SK-N-SH (cell line): ENCODE measurements around the gene ATF5. TPM values are rescaled to one million over a fixed set of nuclear protein-coding genes. Genes with fewer than 3 reads are reported as not detected.

Source experiments
- CTCF ChIA-PET: fragments of 300-600, 350-600 bp; formaldehyde crosslinking; extraction: SDS; loops from one replicate; lab custom pipeline; 2021; lab: Yijun Ruan, JAX
- POLR2A ChIA-PET: fragments of 350-600 bp; sonication (Branson Sonifier 250); formaldehyde crosslinking; extraction: SDS; loops from one replicate; lab custom pipeline; 2020; ENCODE audit warnings: antibody characterized with exemption, inconsistent platforms; lab: Yijun Ruan, JAX
- DNase-seq: peaks from one replicate; pipeline ENCODE4 v3.0.0; 2012
- H2AFZ ChIP-seq: fragments of 200-600 bp; sonication (generic); 2 replicates; pipeline ENCODE4 v1.8.1; 2016; ENCODE audit warnings: antibody characterized with exemption, mild to moderate bottlenecking, low read depth
- H3F3A ChIP-seq: fragments of 200-600 bp; sonication (generic); replicated peaks from 2 replicates; pipeline ENCODE3; 2016; ENCODE audit warnings: antibody characterized with exemption, mild to moderate bottlenecking; ENCODE audit not compliant: insufficient read depth
- H3K27ac ChIP-seq, 2 experiments: fragments of 200-500 bp in 1 of 2; fragments of 200-600 bp in 1 of 2; sonication (Bioruptor generic) in 1 of 2; sonication (generic), shearing (Covaris generic) in 1 of 2; 2 replicates each; pipeline versions ENCODE4 v1.5.1 to v1.6.1; 2014 to 2016; ENCODE audit warnings: low read depth in 2 of 2, inconsistent platforms in 1 of 2, low read length in 1 of 2, mild to moderate bottlenecking in 1 of 2, mixed read lengths in 1 of 2
- H3K27me3 ChIP-seq: fragments of 200-600 bp; sonication (generic), shearing (Covaris generic); 2 replicates; pipeline ENCODE4 v1.6.1; 2016; ENCODE audit warnings: mixed run types; ENCODE audit not compliant: insufficient read depth
- H3K36me3 ChIP-seq, 2 experiments: fragments of 200-500 bp in 1 of 2; fragments of 200-600 bp in 1 of 2; sonication (Bioruptor generic) in 1 of 2; sonication (generic) in 1 of 2; replicated peaks in 1 of 2; 2 replicates each; pipeline versions ENCODE3 to v1.5.1; 2014 to 2016; ENCODE audit warnings: low read length in 1 of 2, mild to moderate bottlenecking in 1 of 2; ENCODE audit not compliant: insufficient read depth in 2 of 2, control insufficient read depth in 1 of 2
- H3K4me1 ChIP-seq, 2 experiments: fragments of 200-500 bp in 1 of 2; fragments of 200-600 bp in 1 of 2; sonication (Bioruptor generic) in 1 of 2; sonication (generic), shearing (Covaris generic) in 1 of 2; 2 replicates each; pipeline versions ENCODE4 v1.5.1 to v1.6.1; 2014 to 2016; ENCODE audit warnings: low read depth in 1 of 2, low read length in 1 of 2, mixed run types in 1 of 2; ENCODE audit not compliant: insufficient read depth in 2 of 2, control insufficient read depth in 1 of 2
- H3K4me2 ChIP-seq: fragments of 200-600 bp; sonication (generic), shearing (Covaris generic); 2 replicates; pipeline ENCODE4 v1.6.1; 2017; ENCODE audit warnings: mixed run types
- H3K4me3 ChIP-seq, 2 experiments: fragments of 200-500 bp in 1 of 2; fragments of 200-600 bp in 1 of 2; sonication (Bioruptor generic) in 1 of 2; sonication (generic), shearing (Covaris generic) in 1 of 2; 2 replicates each; pipeline versions ENCODE4 v1.5.1 to v1.8.1; 2014 to 2016; ENCODE audit warnings: low read depth in 2 of 2, inconsistent platforms in 1 of 2, low read length in 1 of 2, mild to moderate bottlenecking in 1 of 2, mixed read lengths in 1 of 2, moderate library complexity in 1 of 2
- H3K79me2 ChIP-seq: fragments of 200-600 bp; sonication (generic); 2 replicates; pipeline ENCODE4 v1.8.1; 2017; ENCODE audit warnings: mild to moderate bottlenecking; ENCODE audit not compliant: insufficient read depth
- H3K9ac ChIP-seq: fragments of 200-600 bp; sonication (generic); 2 replicates; pipeline ENCODE4 v1.6.1; 2017; ENCODE audit warnings: mixed run types
- H3K9me2 ChIP-seq: fragments of 200-600 bp; sonication (generic); 2 replicates; pipeline ENCODE4 v1.6.1; 2017; ENCODE audit warnings: mixed run types
- H3K9me3 ChIP-seq: fragments of 200-600 bp; sonication (generic); 2 replicates; pipeline ENCODE4 v1.6.1; 2017; ENCODE audit warnings: mixed run types, mild to moderate bottlenecking, moderate library complexity
- H4K20me1 ChIP-seq: fragments of 200-600 bp; sonication (generic); 2 replicates; pipeline ENCODE4 v1.6.1; 2017; ENCODE audit warnings: mild to moderate bottlenecking, mixed run types; ENCODE audit not compliant: insufficient read depth
- FOSL2 ChIP-seq: IDR thresholded peaks from 2 replicates; pipeline ENCODE4 v1.4.0; 2012; ENCODE audit warnings: low read depth, mild to moderate bottlenecking, moderate library complexity, borderline replicate concordance
- FOXJ3 ChIP-seq: sonication (generic); formaldehyde crosslinking; IDR thresholded peaks from 2 replicates; pipeline ENCODE4 v1.5.1; 2020; ENCODE audit warnings: mild to moderate bottlenecking, missing genetic modification reagents
- FOXM1 ChIP-seq: IDR thresholded peaks from 2 replicates; pipeline ENCODE4 v1.4.0; 2012; ENCODE audit warnings: low read depth, mild to moderate bottlenecking
- GATA2 ChIP-seq: sonication (generic); formaldehyde crosslinking; IDR thresholded peaks from 2 replicates; pipeline ENCODE4 v1.5.0; 2020; ENCODE audit warnings: mild to moderate bottlenecking, missing genetic modification reagents
- MEF2A ChIP-seq: IDR thresholded peaks from 2 replicates; pipeline ENCODE4 v1.4.0; 2012; ENCODE audit warnings: low read depth, borderline replicate concordance
- NFIC ChIP-seq: IDR thresholded peaks from 2 replicates; pipeline ENCODE4 v1.4.0; 2012; ENCODE audit warnings: borderline replicate concordance
- NRF1 ChIP-seq: IDR thresholded peaks from 2 replicates; pipeline ENCODE4 v1.6.1; 2012; ENCODE audit warnings: low read depth, mild to moderate bottlenecking, low read length
- RXRA ChIP-seq: IDR thresholded peaks from 2 replicates; pipeline ENCODE4 v1.4.0; 2012; ENCODE audit warnings: low read depth, mild to moderate bottlenecking, borderline replicate concordance
- SIN3A ChIP-seq: IDR thresholded peaks from 2 replicates; pipeline ENCODE4 v1.6.1; 2012; ENCODE audit warnings: low read depth, mild to moderate bottlenecking, low read length, moderate library complexity, borderline replicate concordance
- SMC3 ChIP-seq: IDR thresholded peaks from 2 replicates; pipeline ENCODE4 v1.6.1; 2012; ENCODE audit warnings: low read depth, low read length, improper control_type of control experiment
- TEAD4 ChIP-seq: IDR thresholded peaks from 2 replicates; pipeline ENCODE4 v1.4.0; 2012; ENCODE audit warnings: mild to moderate bottlenecking, borderline replicate concordance; ENCODE audit not compliant: insufficient read depth
- WGBS: methylation state at CpG from one replicate; pipeline ENCODE4 v1.1.6; 2017; ENCODE audit warnings: low lambda C conversion rate; 5-methylcytosine and 5-hydroxymethylcytosine counted together
- polyA plus RNA-seq, 3 experiments: library from polyadenylated mRNA; depleted of rRNA; stranded (reverse); fragments of >200 nt; gene quantifications; 2 replicates each; pipeline ENCODE4 v1.2.3, GENCODE V29; 2012
- TF ChIP-seq, protein P1 (sequence below): IDR thresholded peaks from 2 replicates; pipeline ENCODE4 v1.6.1; 2012; ENCODE audit warnings: mild to moderate bottlenecking, low read depth, low read length, moderate library complexity
- TF ChIP-seq, protein P2 (sequence below): fragments of 150-350 bp; IDR thresholded peaks from 2 replicates; pipeline ENCODE4 v1.6.1; 2017; ENCODE audit warnings: antibody characterized with exemption, low read length, low read depth, borderline replicate concordance
- TF ChIP-seq, protein P3 (sequence below): fragments of 150-350 bp; IDR thresholded peaks from 2 replicates; pipeline ENCODE4 v1.6.1; 2016; ENCODE audit warnings: mild to moderate bottlenecking, low read depth, low read length

ATF5 gene
- polyA plus RNA-seq, 1 of the 3 experiments (the other 2 are of a cell fraction): 11.7 TPM

DNA sequence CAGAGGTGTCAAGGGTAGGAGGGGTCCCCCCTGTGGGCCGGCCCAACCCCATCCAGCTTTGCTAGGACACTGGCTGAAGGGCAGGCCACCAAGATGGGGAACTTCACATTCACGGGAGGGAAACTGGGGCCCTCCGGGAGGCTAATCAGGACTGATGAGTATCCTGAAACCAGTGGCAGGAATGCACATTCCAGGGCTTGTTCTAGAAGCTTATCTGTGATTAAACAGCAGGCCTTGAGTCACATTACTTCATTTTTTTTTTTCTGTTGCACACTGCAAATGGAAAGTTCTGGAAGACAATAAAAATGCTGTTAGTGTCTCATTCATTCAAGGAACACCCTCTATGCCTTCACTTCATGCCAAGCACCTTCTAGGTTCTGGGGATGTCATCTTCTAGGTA is 47.5 kb downstream of the ATF5 start:
- H3K4me2 ChIP-seq: no peak overlapping the region
- no peaks in the 10 kb centered on the region for H3K9me3 ChIP-seq
- no peak overlapping the region for H3K9ac ChIP-seq
- no peaks in the 10 kb centered on the region for H3K9me2 ChIP-seq
- no peaks in the 10 kb centered on the region for H4K20me1 ChIP-seq
- DNase-seq: no peak
- 92% methylated on average over 2 of the region's 3 CpGs for WGBS
- no peak overlapping the region for H2AFZ ChIP-seq
- no peaks in the 10 kb centered on the region for H3K4me1 ChIP-seq
- ChIA-PET POLR2A (no interaction called here), CTCF (interaction anchor here (1.6 kb wide), 1 partner anchor 39 kb away, joined by 6 read pairs; no protein-coding TSS in a partner anchor)
- H3K4me3 ChIP-seq: no peak overlapping the region
- no peaks in the 10 kb centered on the region for H3K36me3 ChIP-seq
- no peaks in the 10 kb centered on the region for H3F3A ChIP-seq
- no peaks in the 10 kb centered on the region for H3K79me2 ChIP-seq
- H3K27me3 ChIP-seq: no peaks in the 10 kb centered on the region
- no peak overlapping the region for H3K27ac ChIP-seq
- TF ChIP-seq NFIC (no peak), RXRA (no peak), NRF1 (no peak), FOXJ3 (CRISPR knock-in tag) (no peak), MEF2A (no peak), SMC3 (no peak), TEAD4 (no peak), GATA2 (no peak), FOXM1 (no peak)
- TF ChIP-seq, protein P1, sequence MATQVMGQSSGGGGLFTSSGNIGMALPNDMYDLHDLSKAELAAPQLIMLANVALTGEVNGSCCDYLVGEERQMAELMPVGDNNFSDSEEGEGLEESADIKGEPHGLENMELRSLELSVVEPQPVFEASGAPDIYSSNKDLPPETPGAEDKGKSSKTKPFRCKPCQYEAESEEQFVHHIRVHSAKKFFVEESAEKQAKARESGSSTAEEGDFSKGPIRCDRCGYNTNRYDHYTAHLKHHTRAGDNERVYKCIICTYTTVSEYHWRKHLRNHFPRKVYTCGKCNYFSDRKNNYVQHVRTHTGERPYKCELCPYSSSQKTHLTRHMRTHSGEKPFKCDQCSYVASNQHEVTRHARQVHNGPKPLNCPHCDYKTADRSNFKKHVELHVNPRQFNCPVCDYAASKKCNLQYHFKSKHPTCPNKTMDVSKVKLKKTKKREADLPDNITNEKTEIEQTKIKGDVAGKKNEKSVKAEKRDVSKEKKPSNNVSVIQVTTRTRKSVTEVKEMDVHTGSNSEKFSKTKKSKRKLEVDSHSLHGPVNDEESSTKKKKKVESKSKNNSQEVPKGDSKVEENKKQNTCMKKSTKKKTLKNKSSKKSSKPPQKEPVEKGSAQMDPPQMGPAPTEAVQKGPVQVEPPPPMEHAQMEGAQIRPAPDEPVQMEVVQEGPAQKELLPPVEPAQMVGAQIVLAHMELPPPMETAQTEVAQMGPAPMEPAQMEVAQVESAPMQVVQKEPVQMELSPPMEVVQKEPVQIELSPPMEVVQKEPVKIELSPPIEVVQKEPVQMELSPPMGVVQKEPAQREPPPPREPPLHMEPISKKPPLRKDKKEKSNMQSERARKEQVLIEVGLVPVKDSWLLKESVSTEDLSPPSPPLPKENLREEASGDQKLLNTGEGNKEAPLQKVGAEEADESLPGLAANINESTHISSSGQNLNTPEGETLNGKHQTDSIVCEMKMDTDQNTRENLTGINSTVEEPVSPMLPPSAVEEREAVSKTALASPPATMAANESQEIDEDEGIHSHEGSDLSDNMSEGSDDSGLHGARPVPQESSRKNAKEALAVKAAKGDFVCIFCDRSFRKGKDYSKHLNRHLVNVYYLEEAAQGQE: no peak
- TF ChIP-seq, protein P2, sequence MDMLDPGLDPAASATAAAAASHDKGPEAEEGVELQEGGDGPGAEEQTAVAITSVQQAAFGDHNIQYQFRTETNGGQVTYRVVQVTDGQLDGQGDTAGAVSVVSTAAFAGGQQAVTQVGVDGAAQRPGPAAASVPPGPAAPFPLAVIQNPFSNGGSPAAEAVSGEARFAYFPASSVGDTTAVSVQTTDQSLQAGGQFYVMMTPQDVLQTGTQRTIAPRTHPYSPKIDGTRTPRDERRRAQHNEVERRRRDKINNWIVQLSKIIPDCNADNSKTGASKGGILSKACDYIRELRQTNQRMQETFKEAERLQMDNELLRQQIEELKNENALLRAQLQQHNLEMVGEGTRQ: no peak

DNA sequence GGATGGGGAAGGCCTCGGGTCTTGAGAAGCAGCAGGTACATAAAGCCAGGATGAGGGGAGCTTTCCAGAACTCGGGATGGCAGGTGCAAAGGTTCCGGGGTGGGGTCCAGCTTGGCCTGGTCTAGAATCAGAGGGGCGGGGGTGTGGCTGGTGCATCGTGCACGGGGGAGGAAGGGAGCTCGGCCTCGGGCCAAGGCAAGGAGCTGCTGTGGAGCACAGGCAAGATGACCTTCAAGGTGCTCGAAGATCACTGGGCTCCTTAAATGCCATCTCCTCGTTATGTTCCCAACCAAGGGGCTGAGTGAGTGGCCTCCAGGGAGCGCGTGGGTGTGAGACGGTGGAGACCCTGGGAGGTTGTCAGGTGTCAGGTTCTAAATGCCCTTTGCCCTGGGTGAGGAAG is 48.1 kb downstream of the ATF5 start:
- no peaks in the 10 kb centered on the region for H3F3A ChIP-seq
- H3K27ac ChIP-seq: no peak overlapping the region
- no peaks in the 10 kb centered on the region for H3K4me1 ChIP-seq
- DNase-seq: no peak
- no peak overlapping the region for H3K4me2 ChIP-seq
- no peak overlapping the region for H2AFZ ChIP-seq
- no peaks in the 10 kb centered on the region for H3K27me3 ChIP-seq
- no peaks in the 10 kb centered on the region for H3K9me3 ChIP-seq
- no peaks in the 10 kb centered on the region for H4K20me1 ChIP-seq
- ChIA-PET POLR2A (no interaction called here), CTCF (interaction anchor here (1.6 kb wide), 1 partner anchor 39 kb away, joined by 6 read pairs; no protein-coding TSS in a partner anchor)
- no peaks in the 10 kb centered on the region for H3K79me2 ChIP-seq
- H3K9me2 ChIP-seq: no peaks in the 10 kb centered on the region
- H3K36me3 ChIP-seq: peaks cover 0 to 5% of the 10 kb centered on the region in 2 experiments
- H3K4me3 ChIP-seq: no peak overlapping the region
- H3K9ac ChIP-seq: no peak overlapping the region
- TF ChIP-seq RXRA: no peak
- no peak for TF ChIP-seq FOSL2
- TF ChIP-seq SIN3A: no peak
- TF ChIP-seq, protein P3, sequence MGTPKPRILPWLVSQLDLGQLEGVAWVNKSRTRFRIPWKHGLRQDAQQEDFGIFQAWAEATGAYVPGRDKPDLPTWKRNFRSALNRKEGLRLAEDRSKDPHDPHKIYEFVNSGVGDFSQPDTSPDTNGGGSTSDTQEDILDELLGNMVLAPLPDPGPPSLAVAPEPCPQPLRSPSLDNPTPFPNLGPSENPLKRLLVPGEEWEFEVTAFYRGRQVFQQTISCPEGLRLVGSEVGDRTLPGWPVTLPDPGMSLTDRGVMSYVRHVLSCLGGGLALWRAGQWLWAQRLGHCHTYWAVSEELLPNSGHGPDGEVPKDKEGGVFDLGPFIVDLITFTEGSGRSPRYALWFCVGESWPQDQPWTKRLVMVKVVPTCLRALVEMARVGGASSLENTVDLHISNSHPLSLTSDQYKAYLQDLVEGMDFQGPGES: no peak
- WGBS: 83% methylated on average over 9 of the region's 13 CpGs
